Muscle layer of duodenum (tissue), 2 donors: ENCODE results near the gene MPHOSPH10.
"Not testable (repeated sequence)": the region's sequence is repeated elsewhere in the genome, so short reads cannot be mapped to it uniquely, and the experiment has no call there.

Experiments used
- H3K27ac ChIP-seq: one replicate; pipeline ENCODE4 v1.7.0; 2013; ENCODE audit warnings: mild to moderate bottlenecking, low read length
- H3K27me3 ChIP-seq: one replicate; pipeline ENCODE4 v1.7.0; 2013; ENCODE audit warnings: low read depth, mild to moderate bottlenecking, control low read depth, low read length
- H3K36me3 ChIP-seq, 2 donors: one replicate each; pipeline ENCODE4 v1.7.0; 2013; ENCODE audit warnings: low read length in 2 of 2, control low read depth in 1 of 2, mild to moderate bottlenecking in 1 of 2; ENCODE audit not compliant: insufficient read depth in 2 of 2, control insufficient read depth in 1 of 2
- H3K4me1 ChIP-seq, 2 donors: one replicate each; pipeline ENCODE4 v1.7.0; 2013; ENCODE audit warnings: low read length in 2 of 2, mild to moderate bottlenecking in 2 of 2, control low read depth in 1 of 2, moderate library complexity in 1 of 2; ENCODE audit not compliant: insufficient read depth in 2 of 2, control insufficient read depth in 1 of 2
- H3K4me3 ChIP-seq, 2 donors: one replicate each; pipeline ENCODE4 v1.7.0; 2013; ENCODE audit warnings: low read length in 2 of 2, low read depth in 1 of 2, mild to moderate bottlenecking in 1 of 2
- H3K9me3 ChIP-seq, 2 donors: one replicate each; pipeline ENCODE4 v1.7.0; 2013; ENCODE audit warnings: low read length in 2 of 2, control low read depth in 1 of 2, mild to moderate bottlenecking in 1 of 2; ENCODE audit not compliant: control insufficient read depth in 1 of 2
- donor health status: healthy.

The MPHOSPH10 gene

GRCh38 chr2:71101656-71102055 lies 28.8 kb upstream of the MPHOSPH10 start:
- Histone ChIP-seq H3K9me3 (no peaks in the 10 kb centered on the region), H3K36me3 (no peaks in the 10 kb centered on the region), H3K4me3 (no peak overlapping the region), H3K4me1 (no peaks in the 10 kb centered on the region), H3K27me3 (no peaks in the 10 kb centered on the region), H3K27ac (no peak overlapping the region)

- Histone ChIP-seq H3K27ac (no peak overlapping the region), H3K4me3 (no peak overlapping the region), H3K9me3 (no peaks in the 10 kb centered on the region), H3K36me3 (no peaks in the 10 kb centered on the region), H3K27me3 (no peaks in the 10 kb centered on the region), H3K4me1 (no peaks in the 10 kb centered on the region)
Observed at GRCh38 chr2:71102981-71103681, 27.3 kb upstream of the MPHOSPH10 start.

GRCh38 chr2:71103809-71104208 lies 26.6 kb upstream of the MPHOSPH10 start:
- no peaks in the 10 kb centered on the region for H3K9me3 ChIP-seq
- H3K27me3 ChIP-seq = no peaks in the 10 kb centered on the region
- H3K4me1 ChIP-seq = no peaks in the 10 kb centered on the region
- no peak overlapping the region for H3K4me3 ChIP-seq
- peaks cover 0 to 5% of the 10 kb centered on the region in 2 donors for H3K36me3 ChIP-seq
- H3K27ac ChIP-seq = no peak overlapping the region

GRCh38 chr2:71106463-71106862 lies 24.0 kb upstream of the MPHOSPH10 start:
- H3K27me3 ChIP-seq, H3K9me3 ChIP-seq, H3K4me1 ChIP-seq, H3K27ac ChIP-seq, H3K4me3 ChIP-seq: not testable (repeated sequence)
- peaks cover 6 to 12% of the 10 kb centered on the region in 2 donors for H3K36me3 ChIP-seq

GRCh38 chr2:71108091-71108490 lies 22.3 kb upstream of the MPHOSPH10 start:
- no peaks in the 10 kb centered on the region for H3K4me1 ChIP-seq
- no peaks in the 10 kb centered on the region for H3K27me3 ChIP-seq
- H3K36me3 ChIP-seq = peaks cover 7 to 15% of the 10 kb centered on the region in 2 donors
- no peak overlapping the region for H3K4me3 ChIP-seq
- no peaks in the 10 kb centered on the region for H3K9me3 ChIP-seq
- no peak overlapping the region for H3K27ac ChIP-seq

- peaks cover 16 to 39% of the 10 kb centered on the region in 2 donors for H3K36me3 ChIP-seq
- no peak overlapping the region for H3K4me3 ChIP-seq
- H3K27ac ChIP-seq = no peak overlapping the region
- H3K27me3 ChIP-seq = no peaks in the 10 kb centered on the region
- H3K4me1 ChIP-seq = no peaks in the 10 kb centered on the region
- H3K9me3 ChIP-seq = no peaks in the 10 kb centered on the region
Observed at GRCh38 chr2:71113843-71114242, 16.6 kb upstream of the MPHOSPH10 start.

GRCh38 chr2:71117063-71117462 lies 13.4 kb upstream of the MPHOSPH10 start:
- Histone ChIP-seq H3K9me3 (no peaks in the 10 kb centered on the region), H3K27ac (no peak overlapping the region), H3K4me3 (no peak overlapping the region), H3K27me3 (no peaks in the 10 kb centered on the region), H3K4me1 (no peaks in the 10 kb centered on the region), H3K36me3 (peaks cover 13 to 42% of the 10 kb centered on the region in 2 donors)

GRCh38 chr2:71120195-71120594 lies 10.2 kb upstream of the MPHOSPH10 start:
- no peak overlapping the region for H3K27ac ChIP-seq

GRCh38 chr2:71121479-71121878 lies 9.0 kb upstream of the MPHOSPH10 start:
- Histone ChIP-seq H3K27ac (no peak overlapping the region), H3K36me3 (peaks cover 13 to 34% of the 10 kb centered on the region in 2 donors), H3K27me3 (no peaks in the 10 kb centered on the region), H3K4me1 (no peaks in the 10 kb centered on the region), H3K4me3 (no peak overlapping the region), H3K9me3 (no peaks in the 10 kb centered on the region)

More at GRCh38 chr2:71120195-71120594, 10.2 kb upstream of the MPHOSPH10 start:
- Histone ChIP-seq H3K36me3 (peaks cover 13 to 43% of the 10 kb centered on the region in 2 donors), H3K4me3 (no peak overlapping the region), H3K4me1 (no peaks in the 10 kb centered on the region), H3K9me3 (no peaks in the 10 kb centered on the region), H3K27me3 (no peaks in the 10 kb centered on the region)

- no peak overlapping the region for H3K4me3 ChIP-seq
- H3K27ac ChIP-seq = no peak overlapping the region
- no peaks in the 10 kb centered on the region for H3K27me3 ChIP-seq
- H3K4me1 ChIP-seq = peaks cover 0 to 7% of the 10 kb centered on the region in 2 donors
- H3K36me3 ChIP-seq = peaks cover 9 to 31% of the 10 kb centered on the region in 2 donors
- no peaks in the 10 kb centered on the region for H3K9me3 ChIP-seq
Observed at GRCh38 chr2:71122387-71123298, 7.8 kb upstream of the MPHOSPH10 start.

- H3K27ac ChIP-seq = no peak overlapping the region
Observed at GRCh38 chr2:71125506-71126294, 4.7 kb upstream of the MPHOSPH10 start.

More at GRCh38 chr2:71125506-71126294, 4.7 kb upstream of the MPHOSPH10 start:
- Histone ChIP-seq H3K27me3 (no peaks in the 10 kb centered on the region), H3K4me1 (peaks cover 0 to 19% of the 10 kb centered on the region in 2 donors), H3K36me3 (peaks cover 0 to 15% of the 10 kb centered on the region in 2 donors), H3K4me3 (no peak overlapping the region), H3K9me3 (no peaks in the 10 kb centered on the region)
